GM12875 (cell line): ENCODE results near the gene C3orf38.

Experiments
- H3K4me3 ChIP-seq: one replicate; pipeline ENCODE4 v1.5.1; 2011; ENCODE audit warnings: low read depth, low read length, control low read depth
- CTCF ChIP-seq: IDR thresholded peaks from 2 replicates; pipeline ENCODE4 v1.5.1; 2011; ENCODE audit warnings: low read depth, mild to moderate bottlenecking, control low read depth, inconsistent platforms, low read length, moderate library complexity, borderline replicate concordance; ENCODE audit not compliant: insufficient read depth

Gene C3orf38

DNA sequence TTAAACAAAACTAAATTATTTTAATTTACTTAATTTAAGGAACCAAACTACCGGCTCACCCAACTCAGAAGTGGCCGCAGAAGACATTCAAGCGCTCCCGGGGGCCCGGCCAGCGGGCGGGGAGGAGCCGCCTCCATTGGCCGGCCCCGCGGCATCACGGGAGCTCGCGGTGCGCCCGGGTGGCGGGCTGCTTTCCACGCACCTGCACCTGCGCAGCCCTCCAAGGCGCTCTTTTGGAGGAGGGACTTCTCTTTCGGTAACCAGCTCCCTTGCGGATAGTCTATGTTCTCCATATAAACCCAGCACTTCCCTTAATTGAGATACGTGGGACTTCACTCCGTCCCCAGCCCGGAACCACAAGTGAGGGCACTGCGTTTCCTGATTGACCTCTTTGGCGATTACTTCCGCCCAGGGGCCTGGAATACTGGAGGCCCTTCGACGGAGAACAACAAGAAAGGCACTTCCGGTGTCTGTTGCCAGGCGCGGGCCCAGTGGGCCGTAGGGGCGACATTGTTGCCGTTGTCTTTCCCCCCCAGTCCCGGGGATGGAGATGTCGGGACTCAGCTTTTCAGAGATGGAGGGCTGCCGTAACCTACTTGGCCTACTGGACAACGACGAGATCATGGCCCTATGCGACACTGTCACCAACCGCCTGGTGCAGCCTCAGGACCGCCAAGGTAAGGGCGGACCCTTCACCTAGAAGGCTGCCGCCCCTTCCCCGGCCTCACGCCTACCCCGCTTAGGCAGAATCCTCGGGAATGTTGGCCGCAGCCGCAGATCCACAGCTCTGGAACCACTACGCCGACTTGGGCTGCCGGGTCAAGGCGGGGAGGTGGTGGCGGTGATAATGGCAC is at the start of gene C3orf38:
TSS of gene C3orf38 (plus strand) at position 451 of the 854 bp plus-strand sequence. CDS start at position 545, 94 bp downstream.
- H3K4me3 ChIP-seq: peak within 1 kb of the TSS; percentile 84
- TF ChIP-seq CTCF: no peak

DNA sequence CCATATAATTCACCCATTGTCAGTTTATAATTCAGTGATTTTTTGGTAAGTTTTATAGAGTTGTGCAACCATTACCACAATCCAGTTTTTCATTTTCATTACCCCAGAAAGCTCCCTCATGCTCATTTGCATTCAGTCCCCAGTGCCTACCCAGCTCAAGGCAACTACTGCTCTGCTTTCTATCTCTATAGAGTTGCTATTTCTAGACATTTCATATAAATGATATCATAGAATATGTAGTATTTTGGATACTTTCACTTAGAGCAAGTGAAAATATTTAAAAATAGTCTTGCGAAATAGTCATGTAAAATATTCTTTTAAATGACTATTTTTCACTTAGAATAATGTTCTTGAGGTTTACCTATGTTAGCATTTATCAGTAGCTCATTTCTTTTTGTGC is 48.6 kb upstream of the C3orf38 start:
- TF ChIP-seq CTCF: no peak

GRCh38 chr3:88105325-88105724 is 44.4 kb upstream of the C3orf38 start:
- no peak overlapping the region for H3K4me3 ChIP-seq
- TF ChIP-seq CTCF: no peak

More for the DNA sequence above, 48.6 kb upstream of the C3orf38 start:
- H3K4me3 ChIP-seq: no peak overlapping the region

DNA sequence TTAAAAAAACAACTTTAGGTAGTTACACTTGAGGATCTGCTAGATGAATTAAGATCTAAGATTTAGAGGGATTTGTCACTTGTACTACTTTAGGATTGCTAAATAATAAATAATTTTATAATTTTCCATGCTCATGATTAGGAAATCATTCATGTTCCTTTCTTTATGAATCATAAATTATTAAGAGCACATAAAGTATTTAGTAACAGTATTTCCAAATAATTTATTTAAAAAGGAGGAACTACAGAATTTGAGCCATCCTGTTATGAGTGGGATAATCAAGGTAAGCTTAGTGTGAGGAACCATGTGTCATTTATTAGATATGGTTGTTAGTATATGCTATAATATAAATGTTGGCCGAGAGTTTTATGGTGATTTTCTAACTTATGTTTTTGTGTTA is 37.5 kb upstream of the C3orf38 start:
- no peak for TF ChIP-seq CTCF
- H3K4me3 ChIP-seq: no peak overlapping the region

DNA sequence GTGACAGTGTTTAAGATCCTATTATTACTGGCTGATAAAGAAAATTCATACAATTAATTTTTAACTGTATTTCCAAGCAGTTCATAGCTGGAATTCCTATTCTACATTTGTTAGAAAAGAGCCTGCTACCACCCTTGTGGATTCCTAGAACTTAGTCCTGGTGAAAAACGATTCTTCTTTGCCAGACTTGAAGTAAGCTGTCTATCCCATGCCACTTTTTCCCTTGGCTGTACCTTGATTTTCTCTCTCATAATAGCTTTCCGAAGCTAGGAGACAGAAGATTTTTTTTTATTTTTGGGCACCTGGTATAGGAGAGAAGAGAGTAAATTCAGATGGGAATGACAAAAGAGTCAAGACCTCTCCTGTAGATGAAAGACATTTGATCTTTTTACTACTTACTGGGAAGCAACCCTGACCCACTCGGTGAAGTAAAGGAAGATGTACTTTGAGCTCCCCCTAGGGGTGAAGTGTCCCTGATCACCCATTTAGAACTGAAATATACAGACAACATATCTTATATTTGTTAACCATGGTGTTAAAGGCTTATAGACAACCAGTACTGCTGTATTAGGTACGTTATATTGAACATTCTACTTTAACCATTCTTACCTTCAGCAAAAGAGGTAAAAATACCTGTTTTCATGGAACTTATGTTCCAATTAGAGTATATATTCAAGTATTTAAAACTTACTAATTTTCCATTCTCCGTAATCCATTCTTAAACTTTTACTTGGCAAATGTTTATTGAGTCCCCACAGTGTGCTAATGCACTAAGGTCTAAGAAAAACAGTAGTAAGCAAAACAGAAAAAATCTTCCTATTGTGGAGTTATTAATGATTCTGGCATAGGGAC is 36.2 kb upstream of the C3orf38 start:
- TF ChIP-seq CTCF: peak; percentile 62; the same call in 1 of the 2 replicates
- no peak overlapping the region for H3K4me3 ChIP-seq

- H3K4me3 ChIP-seq: no peak overlapping the region
- no peak for TF ChIP-seq CTCF
Observed at GRCh38 chr3:88114878-88115549, 34.7 kb upstream of the C3orf38 start.
